ENCODE data around the gene GPATCH3. TPM values are rescaled to one million over a fixed set of nuclear protein-coding genes. Genes with fewer than 3 reads are reported as not detected.
"Not testable (repeated sequence)": the region's sequence is repeated elsewhere in the genome, so short reads cannot be mapped to it uniquely, and the experiment has no call there.

GPATCH3 gene
- total RNA-seq, result 10 to 100 TPM; 15.0 to 17.0 TPM

- no peaks in the 10 kb centered on the region for H3K27me3 Mint-ChIP-seq
- peak within 1 kb of the TSS; percentile 86 for H3K4me3 Mint-ChIP-seq
- CTCF ChIA-PET, result interaction anchor here (0.6 to 3.5 kb wide), 12 partner anchors 10 to 430 kb away, joined by 3 to 23 read pairs (median 4); partner anchors contain the start of genes GPN2 and NUDC
- ATAC-seq (peak; percentile 95), DNase-seq (peak; percentile 94)
- H3K9me3 Mint-ChIP-seq (ENCODE audit: low read depth), result no peaks in the 10 kb centered on the region
- H3K36me3 Mint-ChIP-seq, result peaks cover 9% of the 10 kb centered on the region
- H3K27ac Mint-ChIP-seq, result peak within 1 kb of the TSS; percentile 98
- peaks cover 34% of the 10 kb centered on the region for H3K4me1 Mint-ChIP-seq
These were observed at the start of gene GPATCH3 for GRCh38 chr1:26900001-26900814. Gene GPATCH3 (minus strand): TSS chr1:26900467. CDS start chr1:26900442, 25 bp downstream.

- Mint-ChIP-seq H3K27ac (no peak overlapping the region), H3K9me3 (ENCODE audit: low read depth) (no peaks in the 10 kb centered on the region), H3K4me3 (no peak overlapping the region), H3K36me3 (peaks cover 19% of the 10 kb centered on the region), H3K27me3 (no peaks in the 10 kb centered on the region), H3K4me1 (no peaks in the 10 kb centered on the region)
- DNase-seq (no peak), ATAC-seq (no peak)
- CTCF ChIA-PET, result no interaction called here
These were observed 49.7 kb upstream of the GPATCH3 start for GRCh38 chr1:26949926-26950319.

- Mint-ChIP-seq H3K36me3 (peaks cover 20% of the 10 kb centered on the region), H3K4me3 (no peak overlapping the region), H3K4me1 (no peaks in the 10 kb centered on the region), H3K27me3 (no peaks in the 10 kb centered on the region), H3K27ac (no peak overlapping the region), H3K9me3 (ENCODE audit: low read depth) (no peaks in the 10 kb centered on the region)
- CTCF ChIA-PET, result no interaction called here
- ATAC-seq (no peak), DNase-seq (no peak)
These were observed 49.1 kb upstream of the GPATCH3 start for GRCh38 chr1:26949266-26949925.

GRCh38 chr1:26948725-26949057, 48.4 kb upstream of the GPATCH3 start:
- H3K4me1 Mint-ChIP-seq; H3K9me3 Mint-ChIP-seq (ENCODE audit: low read depth); H3K27ac Mint-ChIP-seq; H3K27me3 Mint-ChIP-seq; H3K4me3 Mint-ChIP-seq; DNase-seq; CTCF ChIA-PET; ATAC-seq: not testable (repeated sequence)
- H3K36me3 Mint-ChIP-seq, result peaks cover 21% of the 10 kb centered on the region

GRCh38 chr1:26946270-26946669, 46.0 kb upstream of the GPATCH3 start:
- no peak overlapping the region for H3K4me3 Mint-ChIP-seq
- CTCF ChIA-PET, result no interaction called here

GRCh38 chr1:26945728-26946127, 45.5 kb upstream of the GPATCH3 start:
- peaks cover 31% of the 10 kb centered on the region for H3K36me3 Mint-ChIP-seq
- no peaks in the 10 kb centered on the region for H3K4me1 Mint-ChIP-seq
- H3K4me3 Mint-ChIP-seq, result no peak overlapping the region
- H3K27ac Mint-ChIP-seq, result no peak overlapping the region
- no peak for ATAC-seq
- no peak for DNase-seq
- CTCF ChIA-PET, result no interaction called here
- H3K27me3 Mint-ChIP-seq, result no peaks in the 10 kb centered on the region
- no peaks in the 10 kb centered on the region for H3K9me3 Mint-ChIP-seq (ENCODE audit: low read depth)

More at GRCh38 chr1:26946270-26946669, 46.0 kb upstream of the GPATCH3 start:
- no peak for ATAC-seq
- Mint-ChIP-seq H3K27me3 (no peaks in the 10 kb centered on the region), H3K27ac (no peak overlapping the region), H3K9me3 (ENCODE audit: low read depth) (no peaks in the 10 kb centered on the region), H3K36me3 (peaks cover 30% of the 10 kb centered on the region), H3K4me1 (no peaks in the 10 kb centered on the region)
- DNase-seq, result no peak

GRCh38 chr1:26945138-26945537, 44.9 kb upstream of the GPATCH3 start:
- H3K27me3 Mint-ChIP-seq, result no peaks in the 10 kb centered on the region
- CTCF ChIA-PET, result no interaction called here
- H3K4me3 Mint-ChIP-seq, result no peak overlapping the region

GRCh38 chr1:26942656-26943055, 42.4 kb upstream of the GPATCH3 start:
- H3K27ac Mint-ChIP-seq, result no peak overlapping the region
- H3K4me1 Mint-ChIP-seq, result peaks cover 3% of the 10 kb centered on the region
- no peak overlapping the region for H3K4me3 Mint-ChIP-seq
- DNase-seq (no peak), ATAC-seq (no peak)
- H3K27me3 Mint-ChIP-seq, result no peaks in the 10 kb centered on the region
- H3K9me3 Mint-ChIP-seq (ENCODE audit: low read depth), result no peaks in the 10 kb centered on the region
- H3K36me3 Mint-ChIP-seq, result peaks cover 32% of the 10 kb centered on the region
- CTCF ChIA-PET, result interaction anchor here (0.5 kb wide), 1 partner anchor 221 kb away, joined by 3 read pairs; no protein-coding TSS in a partner anchor

More at GRCh38 chr1:26945138-26945537, 44.9 kb upstream of the GPATCH3 start:
- DNase-seq, result no peak
- Mint-ChIP-seq H3K36me3 (peaks cover 31% of the 10 kb centered on the region), H3K9me3 (ENCODE audit: low read depth) (no peaks in the 10 kb centered on the region), H3K27ac (no peak overlapping the region), H3K4me1 (no peaks in the 10 kb centered on the region)
- no peak for ATAC-seq

- Mint-ChIP-seq H3K9me3 (ENCODE audit: low read depth) (no peaks in the 10 kb centered on the region), H3K4me1 (peaks cover 3% of the 10 kb centered on the region), H3K36me3 (peaks cover 29% of the 10 kb centered on the region), H3K27me3 (no peaks in the 10 kb centered on the region), H3K27ac (no peak overlapping the region), H3K4me3 (no peak overlapping the region)
- ATAC-seq (no peak), DNase-seq (no peak)
- CTCF ChIA-PET, result no interaction called here
These were observed 41.0 kb upstream of the GPATCH3 start for GRCh38 chr1:26941311-26941710.

- CTCF ChIA-PET, result no interaction called here
- no peak overlapping the region for H3K27ac Mint-ChIP-seq
- H3K27me3 Mint-ChIP-seq, result no peaks in the 10 kb centered on the region
- ATAC-seq, result no peak
- H3K4me3 Mint-ChIP-seq, result no peak overlapping the region
- no peak for DNase-seq
- no peaks in the 10 kb centered on the region for H3K9me3 Mint-ChIP-seq (ENCODE audit: low read depth)
- H3K4me1 Mint-ChIP-seq, result peaks cover 3% of the 10 kb centered on the region
- peaks cover 24% of the 10 kb centered on the region for H3K36me3 Mint-ChIP-seq
These were observed 38.4 kb upstream of the GPATCH3 start for GRCh38 chr1:26938659-26939025.

- H3K9me3 Mint-ChIP-seq (ENCODE audit: low read depth), result no peaks in the 10 kb centered on the region
- CTCF ChIA-PET, result no interaction called here
- no peak for ATAC-seq
These were observed 37.9 kb upstream of the GPATCH3 start for GRCh38 chr1:26938004-26938658.

GRCh38 chr1:26936823-26937222, 36.6 kb upstream of the GPATCH3 start:
- no peak for ATAC-seq
- H3K27ac Mint-ChIP-seq, result no peak overlapping the region
- H3K36me3 Mint-ChIP-seq, result peaks cover 26% of the 10 kb centered on the region

More at GRCh38 chr1:26938004-26938658, 37.9 kb upstream of the GPATCH3 start:
- Mint-ChIP-seq H3K4me3 (no peak overlapping the region), H3K27ac (no peak overlapping the region), H3K27me3 (no peaks in the 10 kb centered on the region), H3K36me3 (peaks cover 26% of the 10 kb centered on the region), H3K4me1 (peaks cover 3% of the 10 kb centered on the region)
- DNase-seq, result no peak

GRCh38 chr1:26932531-26932930, 32.3 kb upstream of the GPATCH3 start:
- Mint-ChIP-seq H3K4me3 (no peak overlapping the region), H3K4me1 (no peaks in the 10 kb centered on the region), H3K27ac (no peak overlapping the region), H3K27me3 (no peaks in the 10 kb centered on the region), H3K9me3 (ENCODE audit: low read depth) (no peaks in the 10 kb centered on the region), H3K36me3 (peaks cover 37% of the 10 kb centered on the region)
- DNase-seq (no peak), ATAC-seq (no peak)
- CTCF ChIA-PET, result no interaction called here

More at GRCh38 chr1:26936823-26937222, 36.6 kb upstream of the GPATCH3 start:
- CTCF ChIA-PET, result no interaction called here
- Mint-ChIP-seq H3K27me3 (no peaks in the 10 kb centered on the region), H3K9me3 (ENCODE audit: low read depth) (no peaks in the 10 kb centered on the region), H3K4me3 (no peak overlapping the region), H3K4me1 (peaks cover 3% of the 10 kb centered on the region)
- DNase-seq, result no peak

Measured in activated CD8-positive, alpha-beta memory T cell treated with anti-CD3 and anti-CD28 coated beads, Interleukin-2, amount 10 ng/mL, durations not matched to agents 7 days and 5 days (primary cell).